HPDE6-E6E7 (cell line): Measurements from ENCODE around the gene PYY.
"Not testable (repeated sequence)": the region's sequence is repeated elsewhere in the genome, so short reads cannot be mapped to it uniquely, and the experiment has no call there.

Experiments used
- DNase-seq: peaks from one replicate; pipeline ENCODE4 v3.0.0; 2011; ENCODE audit warnings: missing footprints; ENCODE audit errors: extremely low spot score

Gene PYY

GRCh38 chr17:43945074-43945829, 8.5 kb downstream of the PYY start:
- DNase-seq, result no peak

GRCh38 chr17:43942051-43942685, 11.6 kb downstream of the PYY start, which contains the start of gene PPY:
TSS of gene PPY (minus strand) at chr17:43942476. CDS start at chr17:43941654, 822 bp downstream.
- no peak for DNase-seq

GRCh38 chr17:43940630-43941029, 13.1 kb downstream of the PYY start:
- no peak for DNase-seq

GRCh38 chr17:43939886-43940285, 13.9 kb downstream of the PYY start:
- DNase-seq, result no peak

GRCh38 chr17:43939452-43939851, 14.3 kb downstream of the PYY start:
- not testable (repeated sequence) for DNase-seq

- DNase-seq, result no peak
Measured at GRCh38 chr17:43938838-43939182, 14.9 kb downstream of the PYY start.

GRCh38 chr17:43936434-43936833, 17.3 kb downstream of the PYY start:
- DNase-seq, result no peak

- DNase-seq, result no peak
Measured at GRCh38 chr17:43935926-43936261, 17.8 kb downstream of the PYY start.

GRCh38 chr17:43935204-43935925, 18.4 kb downstream of the PYY start:
- DNase-seq, result no peak

- DNase-seq, result no peak
Measured at GRCh38 chr17:43932923-43933322, 20.8 kb downstream of the PYY start.

- no peak for DNase-seq
Measured at GRCh38 chr17:43932357-43932756, 21.4 kb downstream of the PYY start.

- no peak for DNase-seq
Measured at GRCh38 chr17:43931062-43931571, 22.6 kb downstream of the PYY start.

- DNase-seq, result no peak
Measured at GRCh38 chr17:43928609-43929008, 25.1 kb downstream of the PYY start.

- DNase-seq, result not testable (repeated sequence)
Measured at GRCh38 chr17:43927929-43928328, 25.8 kb downstream of the PYY start.

GRCh38 chr17:43927060-43927864, 26.5 kb downstream of the PYY start:
- DNase-seq, result no peak

GRCh38 chr17:43924558-43924957, 29.2 kb downstream of the PYY start:
- no peak for DNase-seq

- no peak for DNase-seq
Measured at GRCh38 chr17:43920500-43921095, 33.1 kb downstream of the PYY start.

GRCh38 chr17:43918026-43918389, 35.7 kb downstream of the PYY start:
- no peak for DNase-seq

- no peak for DNase-seq
Measured at GRCh38 chr17:43917348-43918025, 36.3 kb downstream of the PYY start.

- DNase-seq, result no peak
Measured at GRCh38 chr17:43917016-43917347, 36.8 kb downstream of the PYY start.

GRCh38 chr17:43916385-43916784, 37.4 kb downstream of the PYY start:
- no peak for DNase-seq
